Measurements from ENCODE around the gene SLC25A23. TPM values are rescaled to one million over a fixed set of nuclear protein-coding genes. Genes with fewer than 3 reads are reported as not detected.
"Not testable (repeated sequence)": the region's sequence is repeated elsewhere in the genome, so short reads cannot be mapped to it uniquely, and the experiment has no call there.

SLC25A23 gene
- total and polyA plus RNA-seq, 10 of the 15 experiments (the other 5 are each of a cell fraction or from before 2014, with no cell fraction given) = 10.2 to 85.8 (median 50.0) TPM

GRCh38 chr19:6402058-6402457, 57.5 kb downstream of the SLC25A23 start (continued):
- TF ChIP-seq E2F8 (IDR thresholded peaks at IDR 0.05; ENCODE audit: low read depth, partially characterized antibody) = no peak
- TF ChIP-seq FOXK2 (IDR thresholded peaks at IDR 0.05) = no peak

GRCh38 chr19:6400062-6400944, 59.3 kb downstream of the SLC25A23 start:
- FAIRE-seq; H3K36me3 ChIP-seq (ENCODE audit: control insufficient read depth in 2 of 2, insufficient read depth in 2 of 2, low read length in 1 of 2); CTCF ChIA-PET; intact Hi-C loops (cut with micrococcal nuclease; ENCODE audit: unreplicated experiment); H3K27ac ChIP-seq (ENCODE audit: control insufficient read depth, insufficient read depth); ATAC-seq; RAD21 ChIA-PET (ENCODE audit: unreplicated experiment); SMC1A ChIA-PET (ENCODE audit: uncharacterized antibody, unreplicated experiment); POLR2A ChIA-PET; H3K4me1 ChIP-seq (ENCODE audit: control insufficient read depth, insufficient read depth, low read length); BruUV-seq (replicated peaks); DNase-seq (ENCODE audit: low read depth, low spot score); H3K27me3 ChIP-seq (replicated peaks in 1 of 2; ENCODE audit: control insufficient read depth in 2 of 2, insufficient read depth in 2 of 2, low read length in 1 of 2); H3K9me3 ChIP-seq (replicated peaks; ENCODE audit: control insufficient read depth, insufficient read depth, low read length); H2AFZ ChIP-seq (ENCODE audit: control insufficient read depth, low read depth, low read length); H3K9ac ChIP-seq (ENCODE audit: control insufficient read depth, insufficient read depth, low read length); H4K20me1 ChIP-seq (ENCODE audit: control insufficient read depth, insufficient read depth); H3K79me2 ChIP-seq (ENCODE audit: control insufficient read depth, insufficient read depth, low read length); H3K4me2 ChIP-seq (ENCODE audit: control insufficient read depth, insufficient read depth); H3K4me3 ChIP-seq; in situ Hi-C loops (cut with MboI): not testable (repeated sequence)
- WGBS (ENCODE audit: insufficient coverage, insufficient replicate concordance, low lambda C conversion rate, missing lambda C conversion rate) = 65% methylated on average over 23 of the region's 23 CpGs
